ENCODE data around the gene TBC1D2.
A peak's percentile ranks its signal among the peaks of the same experiment; 100 is the strongest.

Gene TBC1D2

DNA sequence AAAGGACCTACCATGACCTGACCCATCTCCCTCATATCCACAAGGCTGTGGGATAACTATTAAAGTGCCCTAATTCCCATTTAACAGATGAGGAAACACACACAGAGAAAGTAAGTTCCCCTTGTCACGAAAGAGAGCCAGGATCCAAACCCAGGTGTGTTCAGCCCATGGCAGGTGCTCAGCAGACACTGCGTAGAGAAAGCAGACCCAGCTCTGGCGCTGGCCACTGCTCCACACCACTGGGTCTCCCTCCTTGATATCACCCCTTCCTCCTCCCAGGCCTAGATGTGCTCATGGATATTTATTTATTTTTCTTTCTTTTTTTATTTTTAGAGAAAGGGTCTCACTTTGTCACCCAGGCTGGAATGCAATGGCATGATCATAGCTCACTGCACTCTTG is 39.1 kb downstream of the TBC1D2 start:
- no peak for DNase-seq (ENCODE audit: low read depth)
- TF ChIP-seq, protein P1, sequence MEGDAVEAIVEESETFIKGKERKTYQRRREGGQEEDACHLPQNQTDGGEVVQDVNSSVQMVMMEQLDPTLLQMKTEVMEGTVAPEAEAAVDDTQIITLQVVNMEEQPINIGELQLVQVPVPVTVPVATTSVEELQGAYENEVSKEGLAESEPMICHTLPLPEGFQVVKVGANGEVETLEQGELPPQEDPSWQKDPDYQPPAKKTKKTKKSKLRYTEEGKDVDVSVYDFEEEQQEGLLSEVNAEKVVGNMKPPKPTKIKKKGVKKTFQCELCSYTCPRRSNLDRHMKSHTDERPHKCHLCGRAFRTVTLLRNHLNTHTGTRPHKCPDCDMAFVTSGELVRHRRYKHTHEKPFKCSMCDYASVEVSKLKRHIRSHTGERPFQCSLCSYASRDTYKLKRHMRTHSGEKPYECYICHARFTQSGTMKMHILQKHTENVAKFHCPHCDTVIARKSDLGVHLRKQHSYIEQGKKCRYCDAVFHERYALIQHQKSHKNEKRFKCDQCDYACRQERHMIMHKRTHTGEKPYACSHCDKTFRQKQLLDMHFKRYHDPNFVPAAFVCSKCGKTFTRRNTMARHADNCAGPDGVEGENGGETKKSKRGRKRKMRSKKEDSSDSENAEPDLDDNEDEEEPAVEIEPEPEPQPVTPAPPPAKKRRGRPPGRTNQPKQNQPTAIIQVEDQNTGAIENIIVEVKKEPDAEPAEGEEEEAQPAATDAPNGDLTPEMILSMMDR (IDR thresholded peaks at IDR 0.05; ENCODE audit: low read depth, low read length, missing control alignments) = no peak
- no peak overlapping the region for H3K4me3 ChIP-seq (ENCODE audit: low read depth, low read length)
- in situ Hi-C loops (cut with HindIII; ENCODE audit: low sequenced_read_pairs) = no loop called here

DNA sequence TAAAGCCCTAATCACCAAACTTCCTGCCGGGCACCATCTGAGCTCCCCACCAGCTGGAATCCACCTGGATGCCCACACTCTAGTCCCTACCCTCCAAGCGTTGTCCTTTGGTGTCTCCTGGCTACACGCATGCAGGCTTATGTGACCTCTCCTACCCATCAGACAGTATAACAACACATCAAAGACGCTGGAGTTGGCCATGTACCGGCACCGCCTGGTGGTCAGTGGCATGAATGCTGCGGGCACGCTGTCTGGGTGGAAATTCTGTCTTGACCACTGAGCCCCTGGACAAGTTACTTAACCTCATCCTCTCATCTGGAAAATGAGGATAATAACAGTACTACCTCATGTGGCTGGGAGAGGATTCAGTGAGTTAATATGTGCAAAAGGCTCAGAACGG is 39.6 kb downstream of the TBC1D2 start:
- in situ Hi-C loops (cut with HindIII; ENCODE audit: low sequenced_read_pairs) = no loop called here
- no peak for DNase-seq (ENCODE audit: low read depth)
- TF ChIP-seq, protein P1 (IDR thresholded peaks at IDR 0.05; ENCODE audit: low read depth, low read length, missing control alignments) = peak; percentile 52
- no peak overlapping the region for H3K4me3 ChIP-seq (ENCODE audit: low read depth, low read length)

- TF ChIP-seq, protein P1 (IDR thresholded peaks at IDR 0.05; ENCODE audit: low read depth, low read length, missing control alignments) = no peak
- no peak overlapping the region for H3K4me3 ChIP-seq (ENCODE audit: low read depth, low read length)
- in situ Hi-C loops (cut with HindIII; ENCODE audit: low sequenced_read_pairs) = no loop called here
These were observed 40.2 kb downstream of the TBC1D2 start for GRCh38 chr9:98215271-98215670.

DNA sequence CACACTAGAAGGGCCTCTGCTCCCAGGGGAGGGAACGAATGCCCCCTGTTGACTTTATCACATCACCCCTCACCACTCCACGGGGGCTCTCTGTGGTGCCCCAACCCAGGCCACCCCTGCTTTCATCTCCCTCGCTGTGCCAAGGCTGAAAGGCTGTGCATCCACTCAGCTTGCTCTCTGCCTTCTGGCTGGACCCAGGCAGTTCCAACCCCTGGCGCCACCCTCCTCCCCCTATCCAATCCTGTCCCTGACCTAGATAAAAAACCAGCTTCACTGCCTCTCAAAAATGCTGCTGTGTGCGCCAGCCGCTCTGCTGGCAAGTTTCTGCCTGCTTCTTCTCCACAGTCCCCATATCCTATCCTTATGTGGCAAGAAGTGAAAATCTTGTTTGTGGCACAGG is 40.6 kb downstream of the TBC1D2 start:
- no peak for DNase-seq (ENCODE audit: low read depth)
- in situ Hi-C loops (cut with HindIII; ENCODE audit: low sequenced_read_pairs) = no loop called here
- TF ChIP-seq, protein P1 (IDR thresholded peaks at IDR 0.05; ENCODE audit: low read depth, low read length, missing control alignments) = no peak
- no peak overlapping the region for H3K4me3 ChIP-seq (ENCODE audit: low read depth, low read length)

More at GRCh38 chr9:98215271-98215670, 40.2 kb downstream of the TBC1D2 start:
- no peak for DNase-seq (ENCODE audit: low read depth)

DNA sequence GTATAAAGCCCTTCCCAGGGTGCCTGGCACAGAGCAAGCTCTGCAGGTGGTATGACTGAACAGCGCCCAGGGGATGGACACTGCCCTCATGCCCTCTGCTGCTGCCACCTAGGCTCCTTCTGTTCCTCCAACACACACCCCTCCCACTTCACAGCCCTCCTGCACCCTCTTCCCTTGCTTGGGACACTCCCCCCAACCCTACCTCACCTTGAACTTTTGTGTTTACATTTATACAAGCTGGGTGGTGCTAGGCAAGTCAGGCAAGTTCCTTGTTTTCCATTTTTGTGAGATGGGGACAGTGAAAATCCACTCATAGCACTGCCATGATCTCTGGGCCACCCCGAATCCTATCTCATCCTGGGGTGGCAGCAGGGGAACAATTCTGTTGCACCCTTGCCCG is 44.2 kb downstream of the TBC1D2 start:
- in situ Hi-C loops (cut with HindIII; ENCODE audit: low sequenced_read_pairs) = no loop called here
- no peak overlapping the region for H3K4me3 ChIP-seq (ENCODE audit: low read depth, low read length)
- TF ChIP-seq, protein P1 (IDR thresholded peaks at IDR 0.05; ENCODE audit: low read depth, low read length, missing control alignments) = no peak
- no peak for DNase-seq (ENCODE audit: low read depth)

GRCh38 chr9:98210435-98210834 is 45.0 kb downstream of the TBC1D2 start:
- DNase-seq (ENCODE audit: low read depth) = no peak
- TF ChIP-seq, protein P1 (IDR thresholded peaks at IDR 0.05; ENCODE audit: low read depth, low read length, missing control alignments) = no peak
- no peak overlapping the region for H3K4me3 ChIP-seq (ENCODE audit: low read depth, low read length)
- in situ Hi-C loops (cut with HindIII; ENCODE audit: low sequenced_read_pairs) = no loop called here

- H3K4me3 ChIP-seq (ENCODE audit: low read depth, low read length) = no peak overlapping the region
- in situ Hi-C loops (cut with HindIII; ENCODE audit: low sequenced_read_pairs) = loop anchor here (10.0 kb wide), 1 partner anchor 75 kb away; no protein-coding TSS in a partner anchor
- DNase-seq (ENCODE audit: low read depth) = no peak
- TF ChIP-seq, protein P1 (IDR thresholded peaks at IDR 0.05; ENCODE audit: low read depth, low read length, missing control alignments) = no peak
These were observed 45.9 kb downstream of the TBC1D2 start for GRCh38 chr9:98209530-98209929.
